Activated CD8-positive, alpha-beta memory T cell treated with anti-CD3 and anti-CD28 coated beads, Interleukin-2, amount 10 ng/mL, durations not matched to agents 7 days and 5 days (primary cell): ENCODE results near the gene TBL1X. TPM values are rescaled to one million over a fixed set of nuclear protein-coding genes. Genes with fewer than 3 reads are reported as not detected.

Experiments used
- ATAC-seq: fragments of 150-1000 bp; cut with Tn5 transposase; one replicate; pipeline ENCODE4 v1.10.0; 2021; ENCODE audit warnings: moderate library complexity
- CTCF ChIA-PET: fragments of 350-600 bp; sonication (Branson Sonifier 250); formaldehyde crosslinking; loops from one replicate; lab custom pipeline; 2021; ENCODE audit warnings: antibody characterized with exemption; lab: Charles Lee
- DNase-seq: peaks from one replicate; pipeline ENCODE4 v3.0.0-alpha.2; 2020
- H3K27ac Mint-ChIP-seq: one replicate; pipeline ENCODE4 v1.8.0; 2021; ENCODE audit warnings: mild to moderate bottlenecking, mixed read lengths
- H3K27me3 Mint-ChIP-seq: one replicate; pipeline ENCODE4 v1.8.0; 2021; ENCODE audit warnings: mixed read lengths
- H3K36me3 Mint-ChIP-seq: one replicate; pipeline ENCODE4 v1.8.0; 2021; ENCODE audit warnings: mild to moderate bottlenecking, mixed read lengths
- H3K4me1 Mint-ChIP-seq: one replicate; pipeline ENCODE4 v1.8.0; 2021; ENCODE audit warnings: mixed read lengths
- H3K4me3 Mint-ChIP-seq: one replicate; pipeline ENCODE4 v1.8.0; 2021; ENCODE audit warnings: mild to moderate bottlenecking, moderate library complexity, mixed read lengths
- H3K9me3 Mint-ChIP-seq: one replicate; pipeline ENCODE4 v1.8.0; 2022; ENCODE audit warnings: low read depth, mixed read lengths
- total RNA-seq, 2 experiments: library from RNA; stranded (reverse); gene quantifications; one replicate each; pipeline ENCODE4 v1.2.3, GENCODE V29; 2021

The TBL1X gene
- total RNA-seq, 2 experiments from 2014 or later: 33.2 to 35.5 TPM

- no peaks in the 10 kb centered on the region for H3K27me3 Mint-ChIP-seq
- peaks cover 7% of the 10 kb centered on the region for H3K9me3 Mint-ChIP-seq
- no peak overlapping the region for H3K4me3 Mint-ChIP-seq
- no peak overlapping the region for H3K27ac Mint-ChIP-seq
- CTCF ChIA-PET: interaction anchor here (1.5 kb wide), 1 partner anchor 35 kb away, joined by 3 read pairs; no protein-coding TSS in a partner anchor
- peaks cover 3% of the 10 kb centered on the region for H3K36me3 Mint-ChIP-seq
- no peak for DNase-seq
- no peak for ATAC-seq
- peaks cover 9% of the 10 kb centered on the region for H3K4me1 Mint-ChIP-seq
Measured at GRCh38 chrX:9729171-9729885, 264.5 kb downstream of the TBL1X start.

GRCh38 chrX:9730078-9730477 is 265.2 kb downstream of the TBL1X start:
- Mint-ChIP-seq H3K4me1 (peaks cover 9% of the 10 kb centered on the region), H3K27me3 (no peaks in the 10 kb centered on the region), H3K36me3 (peaks cover 3% of the 10 kb centered on the region), H3K4me3 (no peak overlapping the region), H3K27ac (no peak overlapping the region), H3K9me3 (peaks cover 7% of the 10 kb centered on the region)
- no peak for ATAC-seq
- no peak for DNase-seq
- CTCF ChIA-PET: interaction anchor here (1.5 kb wide), 1 partner anchor 36 kb away, joined by 3 read pairs; no protein-coding TSS in a partner anchor

GRCh38 chrX:9730752-9731151 is 265.9 kb downstream of the TBL1X start:
- Mint-ChIP-seq H3K36me3 (peaks cover 3% of the 10 kb centered on the region), H3K27ac (no peak overlapping the region), H3K9me3 (peaks cover 7% of the 10 kb centered on the region), H3K4me3 (no peak overlapping the region), H3K4me1 (peaks cover 9% of the 10 kb centered on the region), H3K27me3 (no peaks in the 10 kb centered on the region)
- no peak for ATAC-seq
- DNase-seq: no peak
- CTCF ChIA-PET: interaction anchor here (1.5 kb wide), 1 partner anchor 36 kb away, joined by 3 read pairs; no protein-coding TSS in a partner anchor

GRCh38 chrX:9737363-9737762 is 272.5 kb downstream of the TBL1X start:
- DNase-seq (no peak), ATAC-seq (no peak)
- H3K4me3 Mint-ChIP-seq: no peak overlapping the region
- CTCF ChIA-PET: no interaction called here
- no peaks in the 10 kb centered on the region for H3K36me3 Mint-ChIP-seq
- peaks cover 2% of the 10 kb centered on the region for H3K4me1 Mint-ChIP-seq
- H3K27ac Mint-ChIP-seq: no peak overlapping the region
- no peaks in the 10 kb centered on the region for H3K9me3 Mint-ChIP-seq
- H3K27me3 Mint-ChIP-seq: peaks cover 2% of the 10 kb centered on the region

- Mint-ChIP-seq H3K4me3 (no peak overlapping the region), H3K27me3 (peaks cover 2% of the 10 kb centered on the region), H3K9me3 (no peaks in the 10 kb centered on the region), H3K27ac (no peak overlapping the region), H3K36me3 (no peaks in the 10 kb centered on the region), H3K4me1 (peaks cover 2% of the 10 kb centered on the region)
- ATAC-seq: no peak
- no peak for DNase-seq
- CTCF ChIA-PET: no interaction called here
Measured at GRCh38 chrX:9738151-9738550, 273.3 kb downstream of the TBL1X start.

- Mint-ChIP-seq H3K36me3 (no peaks in the 10 kb centered on the region), H3K9me3 (no peaks in the 10 kb centered on the region), H3K27me3 (peaks cover 2% of the 10 kb centered on the region), H3K4me3 (no peak overlapping the region), H3K27ac (no peak overlapping the region), H3K4me1 (peaks cover 2% of the 10 kb centered on the region)
- DNase-seq: no peak
- CTCF ChIA-PET: no interaction called here
- no peak for ATAC-seq
Measured at GRCh38 chrX:9739130-9739529, 274.3 kb downstream of the TBL1X start.

GRCh38 chrX:9745417-9746115 is 280.7 kb downstream of the TBL1X start:
- H3K4me1 Mint-ChIP-seq: peaks cover 20% of the 10 kb centered on the region
- H3K4me3 Mint-ChIP-seq: no peak overlapping the region
- H3K9me3 Mint-ChIP-seq: peaks cover 4% of the 10 kb centered on the region
- peak overlapping the region; percentile 75 for H3K27ac Mint-ChIP-seq
- CTCF ChIA-PET: no interaction called here
- H3K27me3 Mint-ChIP-seq: no peaks in the 10 kb centered on the region
- DNase-seq: peak; percentile 40
- H3K36me3 Mint-ChIP-seq: peaks cover 6% of the 10 kb centered on the region
- ATAC-seq: no peak

- DNase-seq (no peak), ATAC-seq (no peak)
- peaks cover 6% of the 10 kb centered on the region for H3K36me3 Mint-ChIP-seq
- peaks cover 20% of the 10 kb centered on the region for H3K4me1 Mint-ChIP-seq
- H3K27me3 Mint-ChIP-seq: no peaks in the 10 kb centered on the region
- CTCF ChIA-PET: no interaction called here
- no peak overlapping the region for H3K4me3 Mint-ChIP-seq
- H3K9me3 Mint-ChIP-seq: peaks cover 4% of the 10 kb centered on the region
- H3K27ac Mint-ChIP-seq: no peak overlapping the region
Measured at GRCh38 chrX:9746148-9746888, 281.5 kb downstream of the TBL1X start.

- Mint-ChIP-seq H3K36me3 (peaks cover 6% of the 10 kb centered on the region), H3K27ac (no peak overlapping the region)
Measured at GRCh38 chrX:9747644-9748043, 282.8 kb downstream of the TBL1X start.

GRCh38 chrX:9749146-9749692 is 284.4 kb downstream of the TBL1X start:
- H3K36me3 Mint-ChIP-seq: peaks cover 6% of the 10 kb centered on the region
- no peaks in the 10 kb centered on the region for H3K27me3 Mint-ChIP-seq
- peaks cover 20% of the 10 kb centered on the region for H3K4me1 Mint-ChIP-seq
- ATAC-seq (no peak), DNase-seq (no peak)
- no peak overlapping the region for H3K4me3 Mint-ChIP-seq
- H3K9me3 Mint-ChIP-seq: peaks cover 4% of the 10 kb centered on the region
- CTCF ChIA-PET: no interaction called here
- H3K27ac Mint-ChIP-seq: no peak overlapping the region

More at GRCh38 chrX:9747644-9748043, 282.8 kb downstream of the TBL1X start:
- Mint-ChIP-seq H3K4me3 (no peak overlapping the region), H3K27me3 (no peaks in the 10 kb centered on the region), H3K4me1 (peaks cover 20% of the 10 kb centered on the region), H3K9me3 (peaks cover 4% of the 10 kb centered on the region)
- CTCF ChIA-PET: no interaction called here
- DNase-seq (no peak), ATAC-seq (no peak)

GRCh38 chrX:9757366-9757765 is 292.5 kb downstream of the TBL1X start:
- CTCF ChIA-PET: no interaction called here
- H3K9me3 Mint-ChIP-seq: no peaks in the 10 kb centered on the region
- H3K36me3 Mint-ChIP-seq: no peaks in the 10 kb centered on the region
- H3K4me3 Mint-ChIP-seq: no peak overlapping the region
- no peak overlapping the region for H3K27ac Mint-ChIP-seq
- H3K27me3 Mint-ChIP-seq: peaks cover 2% of the 10 kb centered on the region
- DNase-seq (no peak), ATAC-seq (no peak)
- no peaks in the 10 kb centered on the region for H3K4me1 Mint-ChIP-seq

- CTCF ChIA-PET: no interaction called here
- H3K27me3 Mint-ChIP-seq: peaks cover 2% of the 10 kb centered on the region
- no peaks in the 10 kb centered on the region for H3K36me3 Mint-ChIP-seq
- no peaks in the 10 kb centered on the region for H3K4me1 Mint-ChIP-seq
- no peak overlapping the region for H3K4me3 Mint-ChIP-seq
- DNase-seq (no peak), ATAC-seq (no peak)
- H3K27ac Mint-ChIP-seq: no peak overlapping the region
- no peaks in the 10 kb centered on the region for H3K9me3 Mint-ChIP-seq
Measured at GRCh38 chrX:9758021-9758638, 293.3 kb downstream of the TBL1X start.

- Mint-ChIP-seq H3K4me3 (no peak overlapping the region), H3K27me3 (peaks cover 4% of the 10 kb centered on the region), H3K4me1 (no peaks in the 10 kb centered on the region), H3K36me3 (no peaks in the 10 kb centered on the region), H3K9me3 (no peaks in the 10 kb centered on the region), H3K27ac (no peak overlapping the region)
- CTCF ChIA-PET: no interaction called here
- ATAC-seq: no peak
- no peak for DNase-seq
Measured at GRCh38 chrX:9759337-9759736, 294.5 kb downstream of the TBL1X start.
